IMR-90 (cell line): ENCODE results near the gene S100A13. TPM values are rescaled to one million over a fixed set of nuclear protein-coding genes. Genes with fewer than 3 reads are reported as not detected.
A peak's percentile ranks its signal among the peaks of the same experiment; 100 is the strongest.

Experiments
- ATAC-seq: fragments of 200-7000 bp; cut with Tn5 transposase; 2 replicates; pipeline ENCODE4 v1.9.1; 2020; ENCODE audit warnings: low read depth, mild to moderate bottlenecking, moderate library complexity
- BruUV-seq: library from RNA; stranded (reverse); fragments of 400-500 nt; replicated peaks from 2 replicates; lab custom pipeline; 2021; lab: Mats Ljungman, UMichigan
- CTCF ChIA-PET: fragments of 300-600 bp; formaldehyde crosslinking; extraction: SDS; loops from one replicate; lab custom pipeline; 2021; ENCODE audit warnings: antibody characterized with exemption; lab: Yijun Ruan, JAX
- POLR2A ChIA-PET: fragments of 300-600 bp; sonication (Branson Sonifier 250); formaldehyde crosslinking; loops from one replicate; lab custom pipeline; 2022; ENCODE audit warnings: antibody characterized with exemption; ENCODE audit not compliant: unreplicated experiment; lab: Charles Lee
- DNase-seq: peaks from one replicate; pipeline ENCODE4 v3.0.0; 2013
- H2AFZ ChIP-seq: replicated peaks from 2 replicates; pipeline ENCODE3; 2013; ENCODE audit warnings: low read length, mild to moderate bottlenecking; ENCODE audit not compliant: poor library complexity
- H2AK5ac ChIP-seq: 2 replicates; pipeline ENCODE4 v1.6.1; 2013; ENCODE audit warnings: low read depth, low read length, inconsistent platforms
- H2AK9ac ChIP-seq: replicated peaks from 2 replicates; pipeline ENCODE3; 2013; ENCODE audit warnings: mild to moderate bottlenecking, low read depth, low read length, moderate library complexity; ENCODE audit not compliant: poor library complexity
- H2BK120ac ChIP-seq: 2 replicates; pipeline ENCODE4 v1.6.1; 2013; ENCODE audit warnings: low read depth, low read length, inconsistent platforms
- H2BK15ac ChIP-seq: 3 replicates; pipeline ENCODE4 v1.6.1; 2013; ENCODE audit warnings: low read depth, low read length, inconsistent platforms
- H2BK20ac ChIP-seq: 2 replicates; pipeline ENCODE4 v1.6.1; 2013; ENCODE audit warnings: low read depth, mild to moderate bottlenecking, inconsistent platforms, low read length, moderate library complexity
- H2BK5ac ChIP-seq: 2 replicates; pipeline ENCODE4 v1.6.1; 2013; ENCODE audit warnings: mild to moderate bottlenecking, low read depth, low read length, inconsistent platforms; ENCODE audit not compliant: poor library complexity, severe bottlenecking
- H3K14ac ChIP-seq: replicated peaks from 2 replicates; pipeline ENCODE4 v1.6.1; 2013; ENCODE audit warnings: low read depth, low read length, inconsistent platforms
- H3K18ac ChIP-seq: 2 replicates; pipeline ENCODE4 v1.6.1; 2013; ENCODE audit warnings: low read depth, low read length, control low read depth
- H3K23ac ChIP-seq: 2 replicates; pipeline ENCODE4 v1.6.1; 2013; ENCODE audit warnings: low read depth, low read length, inconsistent platforms
- H3K27ac ChIP-seq: 2 replicates; pipeline ENCODE4 v1.5.1; 2013; ENCODE audit warnings: mild to moderate bottlenecking, control low read depth, low read length; ENCODE audit not compliant: insufficient read depth
- H3K27me3 ChIP-seq: 2 replicates; pipeline ENCODE4 v1.6.1; 2013; ENCODE audit warnings: low read length; ENCODE audit not compliant: control insufficient read depth, insufficient read depth
- H3K36me3 ChIP-seq: 2 replicates; pipeline ENCODE4 v1.6.1; 2013; ENCODE audit warnings: low read length, mixed read lengths; ENCODE audit not compliant: control insufficient read depth, insufficient read depth
- H3K4ac ChIP-seq: 2 replicates; pipeline ENCODE4 v1.6.1; 2013; ENCODE audit warnings: low read depth, low read length, inconsistent platforms
- H3K4me1 ChIP-seq: 2 replicates; pipeline ENCODE4 v1.6.1; 2013; ENCODE audit warnings: low read length, mixed read lengths; ENCODE audit not compliant: control insufficient read depth, insufficient read depth
- H3K4me2 ChIP-seq: 2 replicates; pipeline ENCODE4 v1.6.1; 2013; ENCODE audit warnings: low read depth, mild to moderate bottlenecking, control low read depth, low read length, moderate library complexity
- H3K4me3 ChIP-seq: 2 replicates; pipeline ENCODE4 v1.5.1; 2013; ENCODE audit warnings: low read depth, mild to moderate bottlenecking, control low read depth, low read length, moderate library complexity; ENCODE audit not compliant: insufficient read depth
- H3K56ac ChIP-seq: 2 replicates; pipeline ENCODE4 v1.6.1; 2013; ENCODE audit warnings: low read length, inconsistent platforms; ENCODE audit not compliant: insufficient read depth; ENCODE audit errors: extremely low read depth
- H3K79me1 ChIP-seq, 2 experiments: 2 replicates each; pipeline ENCODE4 v1.6.1; 2013; ENCODE audit warnings: low read length in 2 of 2, inconsistent platforms in 1 of 2, low read depth in 1 of 2
- H3K9ac ChIP-seq: 2 replicates; pipeline ENCODE4 v1.6.1; 2013; ENCODE audit warnings: low read depth, low read length, control low read depth
- H3K9me1 ChIP-seq: 2 replicates; pipeline ENCODE4 v1.6.1; 2013; ENCODE audit warnings: low read length, inconsistent platforms; ENCODE audit not compliant: insufficient read depth
- H3K9me3 ChIP-seq: 2 replicates; pipeline ENCODE4 v1.6.1; 2013; ENCODE audit warnings: low read length; ENCODE audit not compliant: control insufficient read depth, insufficient read depth
- H4K20me1 ChIP-seq: 2 replicates; pipeline ENCODE4 v1.6.1; 2013; ENCODE audit warnings: low read length, inconsistent platforms; ENCODE audit not compliant: insufficient read depth
- H4K5ac ChIP-seq: 2 replicates; pipeline ENCODE4 v1.6.1; 2013; ENCODE audit warnings: mild to moderate bottlenecking, low read depth, low read length, control low read depth
- H4K8ac ChIP-seq, 2 experiments: 2 replicates each; pipeline ENCODE4 v1.6.1; 2013; ENCODE audit warnings: low read depth in 2 of 2, low read length in 2 of 2, control low read depth in 1 of 2, inconsistent platforms in 1 of 2
- H4K91ac ChIP-seq: 2 replicates; pipeline ENCODE4 v1.6.1; 2013; ENCODE audit warnings: low read depth, low read length, inconsistent platforms; ENCODE audit not compliant: insufficient read depth
- BHLHE40 ChIP-seq: fragments of 150-350 bp; IDR thresholded peaks from 2 replicates; pipeline ENCODE4 v1.6.1; 2016; ENCODE audit warnings: mild to moderate bottlenecking, low read depth, low read length
- CEBPB ChIP-seq: IDR thresholded peaks from 2 replicates; pipeline ENCODE4 v1.6.1; 2012; ENCODE audit warnings: low read depth, low read length, improper control_type of control experiment
- CHD1 ChIP-seq: IDR thresholded peaks from 2 replicates; pipeline ENCODE4 v1.6.1; 2012; ENCODE audit warnings: low read depth, low read length, improper control_type of control experiment
- CTCF ChIP-seq: conservative IDR thresholded peaks from 2 replicates; pipeline ENCODE4 v1.5.1; 2012; ENCODE audit warnings: mild to moderate bottlenecking, low read depth, low read length, improper control_type of control experiment
- ELK1 ChIP-seq: fragments of 150-350 bp; IDR thresholded peaks from 2 replicates; pipeline ENCODE4 v1.6.1; 2016; ENCODE audit warnings: low read depth, mild to moderate bottlenecking, low read length, moderate library complexity, borderline replicate concordance
- FOS ChIP-seq: fragments of 150-350 bp; IDR thresholded peaks from 2 replicates; pipeline ENCODE4 v1.6.1; 2016; ENCODE audit warnings: low read depth, low read length
- MAFK ChIP-seq: IDR thresholded peaks from 2 replicates; pipeline ENCODE4 v1.6.1; 2012; ENCODE audit warnings: low read depth, low read length, improper control_type of control experiment
- MAZ ChIP-seq: IDR thresholded peaks from 2 replicates; pipeline ENCODE4 v1.6.1; 2012; ENCODE audit warnings: low read depth, mild to moderate bottlenecking, low read length, improper control_type of control experiment, moderate library complexity, borderline replicate concordance
- MXI1 ChIP-seq: IDR thresholded peaks from 2 replicates; pipeline ENCODE4 v1.6.1; 2012; ENCODE audit warnings: low read depth, mild to moderate bottlenecking, low read length, moderate library complexity, borderline replicate concordance
- NFE2L2 ChIP-seq: fragments of 150-350 bp; IDR thresholded peaks from 2 replicates; pipeline ENCODE4 v1.6.1; 2016; ENCODE audit warnings: low read depth, mild to moderate bottlenecking, low read length
- POLR2A ChIP-seq: IDR thresholded peaks from 2 replicates; pipeline ENCODE4 v1.6.1; 2012; ENCODE audit warnings: mild to moderate bottlenecking, low read depth, low read length
- RAD21 ChIP-seq: IDR thresholded peaks from 2 replicates; pipeline ENCODE4 v1.6.1; 2012; ENCODE audit warnings: low read length, improper control_type of control experiment
- RCOR1 ChIP-seq: IDR thresholded peaks from 2 replicates; pipeline ENCODE4 v1.6.1; 2012; ENCODE audit warnings: mild to moderate bottlenecking, low read length, improper control_type of control experiment; ENCODE audit not compliant: insufficient replicate concordance
- RFX5 ChIP-seq: IDR thresholded peaks from 2 replicates; pipeline ENCODE4 v1.8.0; 2012; ENCODE audit warnings: low read depth, mild to moderate bottlenecking, low read length, moderate library complexity
- SMC3 ChIP-seq: fragments of 150-350 bp; IDR thresholded peaks from 2 replicates; pipeline ENCODE4 v1.6.1; 2016; ENCODE audit warnings: low read depth, mild to moderate bottlenecking, antibody characterized with exemption, low read length, moderate library complexity
- USF2 ChIP-seq: fragments of 150-350 bp; IDR thresholded peaks from 2 replicates; pipeline ENCODE4 v1.6.1; 2017; ENCODE audit warnings: mild to moderate bottlenecking, antibody characterized with exemption, low read length, low read depth
- WGBS, 2 experiments: methylation state at CpG; one replicate each; pipeline versions ENCODE4 v1.1.5 to v1.1.7; 2013; ENCODE audit warnings: missing lambda C conversion rate in 2 of 2; ENCODE audit not compliant: insufficient read length in 1 of 2; ENCODE audit errors: extremely low coverage in 2 of 2; 5-methylcytosine and 5-hydroxymethylcytosine counted together
- dilution Hi-C: fragments of 300-500 bp; cut with HindIII; formaldehyde crosslinking; loops from one replicate; pipeline ENCODE4 v1.14.3; 2018; ENCODE audit warnings: low sequenced_read_pairs; ENCODE audit not compliant: unreplicated experiment
- in situ Hi-C: fragments of 300-500 bp; cut with MboI; formaldehyde crosslinking; loops from 3 replicates; pipeline ENCODE4 v1.14.3; 2019; ENCODE audit warnings: low sequenced_read_pairs, inconsistent platforms, mixed read lengths
- intact Hi-C: fragments of 100-400 bp; cut with micrococcal nuclease; formaldehyde crosslinking; loops from 2 replicates; pipeline ENCODE4 v1.10.0; 2022
- polyA plus RNA-seq, 3 experiments: library from polyadenylated mRNA; depleted of rRNA; stranded (reverse); fragments of >200 nt; gene quantifications; 2 replicates each; pipeline ENCODE4 v1.2.3, GENCODE V29; 2012; ENCODE audit warnings: low replicate concordance in 1 of 3
- total RNA-seq: library from RNA; depleted of rRNA; stranded (reverse); fragments of >200 nt; gene quantifications from 2 replicates; pipeline ENCODE4 v1.2.3, GENCODE V29; 2012

S100A13 gene
- total and polyA plus RNA-seq, 2 of the 4 experiments (the other 2 are of a cell fraction), result 122 to 468 TPM

- Histone ChIP-seq H3K27me3 (no peaks in the 10 kb centered on the region), H3K79me1 (peaks cover 15 to 66% of the 10 kb centered on the region in 2 experiments), H3K4ac (peak overlapping the region; percentile 92), H3K9me3 (no peaks in the 10 kb centered on the region), H3K9me1 (peaks cover 17% of the 10 kb centered on the region), H4K20me1 (peaks cover 11% of the 10 kb centered on the region; the same call in 1 of the 2 replicates), H3K56ac (no peak overlapping the region), H4K8ac (peak overlapping the region; percentile 42 to 83; a peak in 2 of 4 replicates), H2BK120ac (peak overlapping the region; percentile 72; the same call in 1 of the 2 replicates), H4K91ac (peak overlapping the region; percentile 72; the same call in 1 of the 2 replicates), H2AK5ac (peak overlapping the region; percentile 85), H3K36me3 (peaks cover 22% of the 10 kb centered on the region), H3K4me2 (peak overlapping the region; percentile 53; the same call in 1 of the 2 replicates), H3K18ac (no peak overlapping the region), H2AFZ (peak overlapping the region; percentile 52), H3K23ac (peak overlapping the region; percentile 54; the same call in 1 of the 2 replicates), H3K14ac (peak overlapping the region; percentile 20), H2BK20ac (no peak overlapping the region), H3K4me3 (no peak overlapping the region), H3K9ac (no peak overlapping the region), H2BK15ac (peak overlapping the region; percentile 19; the same call in 1 of the 3 replicates), H3K4me1 (peaks cover 42% of the 10 kb centered on the region), H4K5ac (peak overlapping the region; percentile 46; the same call in 1 of the 2 replicates), H3K27ac (peak overlapping the region; percentile 34; the same call in 1 of the 2 replicates), H2BK5ac (peak overlapping the region; percentile 91), H2AK9ac (peak overlapping the region; percentile 34)
- dilution Hi-C loops, result no loop called here
- DNase-seq, result peak; percentile 50
- intact Hi-C loops, result no loop called here
- BruUV-seq, result no TSS peak
- in situ Hi-C loops, result no loop called here
- TF ChIP-seq MAZ, result no peak
- TF ChIP-seq CTCF, result no peak
- TF ChIP-seq USF2, result no peak
- TF ChIP-seq ELK1, result no peak
- no peak for TF ChIP-seq MAFK
- no peak for TF ChIP-seq CHD1
- no peak for TF ChIP-seq RFX5
- no peak for TF ChIP-seq RAD21
- TF ChIP-seq FOS, result no peak
- TF ChIP-seq RCOR1, result no peak
- TF ChIP-seq MXI1, result no peak
- no peak for TF ChIP-seq CEBPB
- no peak for TF ChIP-seq NFE2L2
- no peak for TF ChIP-seq SMC3
- TF ChIP-seq POLR2A, result no peak
- TF ChIP-seq BHLHE40, result no peak
- ATAC-seq, result no peak
- CTCF ChIA-PET, result interaction anchor here (0.9 to 1.2 kb wide), 2 partner anchors 17 to 99 kb away, joined by 3 read pairs; partner anchors contain the start of gene S100A13
- WGBS, 2 experiments, result no CpG with 5 or more reads among the region's 4 CpGs
- POLR2A ChIA-PET, result interaction anchor here (1.1 to 1.3 kb wide), 2 partner anchors 17 to 24 kb away, joined by 3 read pairs; partner anchors contain the start of genes CHTOP and S100A13
These were observed 17.0 kb downstream of the S100A13 start for GRCh38 chr1:153610334-153610733.
